ENCODE measurements around the gene SLFN11. TPM values are rescaled to one million over a fixed set of nuclear protein-coding genes. Genes with fewer than 3 reads are reported as not detected.

The SLFN11 gene
- total and polyA plus RNA-seq, 2 of the 8 experiments (the other 6 are each of a cell fraction or from before 2014, with no cell fraction given) = 0.11 to 0.28 TPM

- Histone ChIP-seq H2BK20ac (ENCODE audit: low read length) (no peak overlapping the region), H2BK120ac (replicated peaks; ENCODE audit: low read depth, low read length) (no peak overlapping the region), H2AFZ (ENCODE audit: low read length) (no peak overlapping the region), H3K23me2 (ENCODE audit: low read depth, low read length) (peaks cover 9% of the 10 kb centered on the region; the same call in 1 of the 2 replicates), H3K27ac (ENCODE audit: low read depth, low read length) (no peak overlapping the region), H3K4me3 (ENCODE audit: extremely low read depth in 1 of 4, insufficient read depth in 2 of 4, low read depth in 3 of 4, low read length in 4 of 4) (peak overlapping the region; percentile 30 to 62 (median 51); a peak in 7 of 8 replicates), H3K9ac (replicated peaks in 1 of 4; ENCODE audit: extremely low read depth in 1 of 4, low read depth in 3 of 4, low read length in 3 of 4) (no peak overlapping the region), H3K4ac (replicated peaks; ENCODE audit: insufficient read length, low read depth, low read length) (no peak overlapping the region), H3K14ac (ENCODE audit: insufficient read length) (no peak overlapping the region), H2BK15ac (ENCODE audit: low read length) (no peak overlapping the region), H4K91ac (replicated peaks; ENCODE audit: insufficient read length, low read length) (no peak overlapping the region), H3K4me1 (replicated peaks in 1 of 4; ENCODE audit: control insufficient read depth in 3 of 4, insufficient read depth in 4 of 4, low read length in 3 of 4) (peaks cover 2 to 8% (median 6%) of the 10 kb centered on the region in 4 experiments; a peak in 6 of 7 replicates), H3K9me3 (ENCODE audit: insufficient read depth in 2 of 2, low read depth in 1 of 2, low read length in 1 of 2) (no peaks in the 10 kb centered on the region), H4K20me1 (replicated peaks in 1 of 2; ENCODE audit: control insufficient read depth in 1 of 2, insufficient read depth in 2 of 2, low read length in 2 of 2) (no peaks in the 10 kb centered on the region), H4K5ac (ENCODE audit: insufficient read length, low read depth, low read length) (no peak overlapping the region), H3K23ac (ENCODE audit: insufficient read length) (no peak overlapping the region), H2BK12ac (ENCODE audit: low read depth, low read length) (no peak overlapping the region), H3K18ac (ENCODE audit: extremely low read depth, low read length) (no peak overlapping the region), H3K27me3 (replicated peaks in 1 of 4; ENCODE audit: control insufficient read depth in 3 of 4, extremely low read depth in 1 of 4, insufficient read depth in 3 of 4, low read length in 3 of 4) (peaks cover 39 to 79% (median 53%) of the 10 kb centered on the region in 4 experiments), H3K4me2 (ENCODE audit: insufficient read depth in 1 of 2, low read depth in 2 of 2, low read length in 2 of 2) (peak overlapping the region; percentile 82 to 88), H3K56ac (replicated peaks; ENCODE audit: insufficient read length, low read depth, low read length) (no peak overlapping the region), H2BK5ac (ENCODE audit: low read depth, low read length) (no peak overlapping the region), H2AK5ac (ENCODE audit: low read depth, low read length) (no peak overlapping the region), H4K8ac (ENCODE audit: extremely low read depth, insufficient read depth, low read length) (no peak overlapping the region), H3K36me3 (ENCODE audit: control insufficient read depth in 2 of 4, insufficient read depth in 4 of 4, low read length in 3 of 4) (no peaks in the 10 kb centered on the region), H3K79me1 (ENCODE audit: low read depth, low read length) (no peaks in the 10 kb centered on the region), H3K79me2 (ENCODE audit: control insufficient read depth in 1 of 2, insufficient read depth in 2 of 2, low read length in 2 of 2) (no peaks in the 10 kb centered on the region)
- CTCF ChIA-PET (ENCODE audit: partially characterized antibody) = interaction anchor here (1.0 kb wide), 1 partner anchor 61 kb away, joined by 3 read pairs; no protein-coding TSS in a partner anchor
- DNase-seq (ENCODE audit: low read depth in 1 of 2, low spot score in 2 of 2) = no peak
- no peak for FAIRE-seq
- 5% methylated on average over 17 of the region's 25 CpGs; no CpG with 5 or more reads in 1 of the 2 experiments for WGBS, 2 experiments (ENCODE audit: extremely low coverage in 1 of 2, insufficient coverage in 1 of 2, insufficient read length in 1 of 2, insufficient replicate concordance in 2 of 2, low coverage in 1 of 2, low lambda C conversion rate in 2 of 2, missing lambda C conversion rate in 1 of 2)
- POLR2A ChIA-PET (ENCODE audit: partially characterized antibody) = interaction anchor here (1.2 to 1.3 kb wide), 2 partner anchors 18 to 114 kb away, joined by 3 read pairs; no protein-coding TSS in a partner anchor
- TF ChIP-seq NRF1 (IDR thresholded peaks at IDR 0.05; ENCODE audit: low read depth, low read length) = no peak
- no peak for TF ChIP-seq CEBPB (IDR thresholded peaks at IDR 0.05; ENCODE audit: low read depth, low read length)
- no peak for TF ChIP-seq BRCA1 (IDR thresholded peaks at IDR 0.05; ENCODE audit: low read depth, low read length)
- no peak for TF ChIP-seq POLR2A (IDR thresholded peaks at IDR 0.05; ENCODE audit: control extremely low read depth in 1 of 2, low read depth in 2 of 2, low read length in 2 of 2)
- TF ChIP-seq POU5F1 (IDR thresholded peaks at IDR 0.05; ENCODE audit: low read depth, low read length) = no peak
- TF ChIP-seq YY1 (IDR thresholded peaks at IDR 0.05; ENCODE audit: low read depth, low read length) = no peak
- no peak for TF ChIP-seq RAD21 (IDR thresholded peaks at IDR 0.05 in 1 of 2, conservative IDR thresholded peaks at IDR 0.05 in 1 of 2; ENCODE audit: low read depth in 2 of 2, low read length in 2 of 2)
- TF ChIP-seq PHF8 (conservative IDR thresholded peaks at IDR 0.05; ENCODE audit: low read depth, low read length) = no peak
- TF ChIP-seq KDM1A (IDR thresholded peaks at IDR 0.05; ENCODE audit: borderline replicate concordance, low read length) = no peak
- no peak for TF ChIP-seq SRF (IDR thresholded peaks at IDR 0.05; ENCODE audit: low read depth, low read length)
- no peak for TF ChIP-seq TAF7 (optimal IDR thresholded peaks at IDR 0.05; ENCODE audit: borderline replicate concordance, low read depth, low read length)
- no peak for TF ChIP-seq JUND (IDR thresholded peaks at IDR 0.05; ENCODE audit: low read length)
- TF ChIP-seq SIN3A (conservative IDR thresholded peaks at IDR 0.05 in 1 of 2, IDR thresholded peaks at IDR 0.05 in 1 of 2; ENCODE audit: low read depth in 1 of 2, low read length in 2 of 2) = no peak
These were observed 431 bp downstream of the SLFN11 start for GRCh38 chr17:35372846-35373533.

All from H1 (cell line).